Calu3 (cell line): Measurements from ENCODE around the gene BATF3. TPM values are rescaled to one million over a fixed set of nuclear protein-coding genes. Genes with fewer than 3 reads are reported as not detected.

Experiments used
- BruUV-seq: library from RNA; stranded (reverse); fragments of 400-500 nt; replicated peaks from 2 replicates; lab custom pipeline; 2021; lab: Mats Ljungman, UMichigan
- CTCF ChIA-PET: fragments of 300-600 bp; sonication (Branson Sonifier 250); formaldehyde crosslinking; loops from one replicate; lab custom pipeline; 2022; ENCODE audit warnings: antibody characterized with exemption; lab: Charles Lee
- DNase-seq: peaks from one replicate; pipeline ENCODE4 v3.0.0; 2022
- H3K27ac Mint-ChIP-seq: one replicate; pipeline ENCODE4 v1.8.0; 2022; ENCODE audit warnings: mixed read lengths; ENCODE audit not compliant: unreplicated experiment
- H3K27me3 Mint-ChIP-seq: one replicate; pipeline ENCODE4 v1.8.0; 2022; ENCODE audit warnings: mixed read lengths; ENCODE audit not compliant: unreplicated experiment
- H3K36me3 Mint-ChIP-seq: one replicate; pipeline ENCODE4 v1.8.0; 2022; ENCODE audit warnings: mild to moderate bottlenecking, moderate library complexity, mixed read lengths; ENCODE audit not compliant: insufficient read depth, unreplicated experiment
- H3K4me1 Mint-ChIP-seq: one replicate; pipeline ENCODE4 v1.8.0; 2022; ENCODE audit warnings: mild to moderate bottlenecking, low read depth, mixed read lengths; ENCODE audit not compliant: unreplicated experiment
- H3K4me3 Mint-ChIP-seq: one replicate; pipeline ENCODE4 v1.8.0; 2022; ENCODE audit warnings: mild to moderate bottlenecking, low read depth, moderate library complexity, mixed read lengths; ENCODE audit not compliant: unreplicated experiment
- H3K9me3 Mint-ChIP-seq: one replicate; pipeline ENCODE4 v1.8.0; 2022; ENCODE audit warnings: low read depth, mixed read lengths; ENCODE audit not compliant: unreplicated experiment
- CTCF ChIP-seq: fragments of 200-600 bp; IDR thresholded peaks from one replicate; pipeline ENCODE4 v1.8.0; 2022; ENCODE audit warnings: antibody characterized with exemption; ENCODE audit not compliant: unreplicated experiment
- intact Hi-C: fragments of 100-400 bp; cut with micrococcal nuclease; formaldehyde crosslinking; loops from one replicate; pipeline ENCODE4 v1.10.0; 2022; ENCODE audit not compliant: unreplicated experiment
- total RNA-seq: library from RNA; stranded (reverse); gene quantifications from 2 replicates; pipeline ENCODE4 v1.2.3, GENCODE V29; 2022

BATF3 gene
- total RNA-seq, 1 experiment from 2014 or later: 0.90 TPM

GRCh38 chr1:212646588-212646987 is 53.1 kb downstream of the BATF3 start:
- Mint-ChIP-seq H3K4me3 (no peak overlapping the region), H3K27me3 (peaks cover 28% of the 10 kb centered on the region), H3K36me3 (no peaks in the 10 kb centered on the region), H3K4me1 (no peaks in the 10 kb centered on the region), H3K27ac (no peak overlapping the region), H3K9me3 (no peaks in the 10 kb centered on the region)
- intact Hi-C loops: no loop called here
- no peak for TF ChIP-seq CTCF
- DNase-seq: no peak
- BruUV-seq: no TSS peak
- CTCF ChIA-PET: no interaction called here

- no TSS peak for BruUV-seq
- H3K27ac Mint-ChIP-seq: no peak overlapping the region
- CTCF ChIA-PET: no interaction called here
- intact Hi-C loops: no loop called here
- no peak overlapping the region for H3K4me3 Mint-ChIP-seq
- DNase-seq: no peak
- no peaks in the 10 kb centered on the region for H3K9me3 Mint-ChIP-seq
- H3K27me3 Mint-ChIP-seq: peaks cover 35% of the 10 kb centered on the region
- TF ChIP-seq CTCF: no peak
- H3K4me1 Mint-ChIP-seq: no peaks in the 10 kb centered on the region
- no peaks in the 10 kb centered on the region for H3K36me3 Mint-ChIP-seq
Observed at GRCh38 chr1:212645546-212646543, 53.8 kb downstream of the BATF3 start.

GRCh38 chr1:212644866-212645545 is 54.6 kb downstream of the BATF3 start:
- Mint-ChIP-seq H3K4me3 (no peak overlapping the region), H3K4me1 (no peaks in the 10 kb centered on the region), H3K27me3 (peaks cover 43% of the 10 kb centered on the region), H3K36me3 (no peaks in the 10 kb centered on the region), H3K9me3 (no peaks in the 10 kb centered on the region), H3K27ac (no peak overlapping the region)
- no TSS peak for BruUV-seq
- DNase-seq: no peak
- CTCF ChIA-PET: no interaction called here
- intact Hi-C loops: no loop called here
- no peak for TF ChIP-seq CTCF

GRCh38 chr1:212643877-212644276 is 55.8 kb downstream of the BATF3 start:
- no peak overlapping the region for H3K4me3 Mint-ChIP-seq
- TF ChIP-seq CTCF: no peak
- H3K27ac Mint-ChIP-seq: no peak overlapping the region
- H3K36me3 Mint-ChIP-seq: no peaks in the 10 kb centered on the region
- intact Hi-C loops: no loop called here
- no peaks in the 10 kb centered on the region for H3K9me3 Mint-ChIP-seq
- no TSS peak for BruUV-seq
- H3K4me1 Mint-ChIP-seq: no peaks in the 10 kb centered on the region
- peaks cover 55% of the 10 kb centered on the region for H3K27me3 Mint-ChIP-seq
- CTCF ChIA-PET: no interaction called here
- no peak for DNase-seq
